Osteocyte (in vitro differentiated cells): ENCODE results near the gene THUMPD2. TPM values are rescaled to one million over a fixed set of nuclear protein-coding genes. Genes with fewer than 3 reads are reported as not detected.

Experiments used
- DNase-seq: peaks from one replicate; pipeline ENCODE4 v3.0.0; 2021; ENCODE audit warnings: mixed read lengths; ENCODE audit not compliant: unreplicated experiment; ENCODE audit errors: extremely low spot score
- H3K27ac Mint-ChIP-seq: one replicate; pipeline ENCODE4 v1.8.0; 2021; ENCODE audit warnings: mild to moderate bottlenecking, mixed read lengths; ENCODE audit not compliant: unreplicated experiment
- H3K27me3 Mint-ChIP-seq: one replicate; pipeline ENCODE4 v1.8.0; 2021; ENCODE audit warnings: mixed read lengths; ENCODE audit not compliant: unreplicated experiment
- H3K36me3 Mint-ChIP-seq: one replicate; pipeline ENCODE4 v1.8.0; 2021; ENCODE audit warnings: mixed read lengths; ENCODE audit not compliant: unreplicated experiment
- H3K4me1 Mint-ChIP-seq: one replicate; pipeline ENCODE4 v1.8.0; 2021; ENCODE audit warnings: mixed read lengths; ENCODE audit not compliant: unreplicated experiment
- H3K4me3 Mint-ChIP-seq: one replicate; pipeline ENCODE4 v1.8.0; 2021; ENCODE audit warnings: mild to moderate bottlenecking, moderate library complexity, mixed read lengths; ENCODE audit not compliant: unreplicated experiment
- H3K9me3 Mint-ChIP-seq: one replicate; pipeline ENCODE4 v1.8.0; 2021; ENCODE audit warnings: mixed read lengths; ENCODE audit not compliant: unreplicated experiment
- total RNA-seq: library from RNA; stranded (reverse); gene quantifications from 2 replicates; pipeline ENCODE4 v1.2.1, GENCODE V29; 2021
- TF ChIP-seq, protein P1 (sequence below): fragments of 200-600 bp; sonication (generic); IDR thresholded peaks from 2 replicates; pipeline ENCODE4 v1.5.0; 2021; ENCODE audit warnings: antibody characterized with exemption, mild to moderate bottlenecking, moderate library complexity

The THUMPD2 gene
- total RNA-seq, 1 donor from 2014 or later = 7.3 TPM

DNA sequence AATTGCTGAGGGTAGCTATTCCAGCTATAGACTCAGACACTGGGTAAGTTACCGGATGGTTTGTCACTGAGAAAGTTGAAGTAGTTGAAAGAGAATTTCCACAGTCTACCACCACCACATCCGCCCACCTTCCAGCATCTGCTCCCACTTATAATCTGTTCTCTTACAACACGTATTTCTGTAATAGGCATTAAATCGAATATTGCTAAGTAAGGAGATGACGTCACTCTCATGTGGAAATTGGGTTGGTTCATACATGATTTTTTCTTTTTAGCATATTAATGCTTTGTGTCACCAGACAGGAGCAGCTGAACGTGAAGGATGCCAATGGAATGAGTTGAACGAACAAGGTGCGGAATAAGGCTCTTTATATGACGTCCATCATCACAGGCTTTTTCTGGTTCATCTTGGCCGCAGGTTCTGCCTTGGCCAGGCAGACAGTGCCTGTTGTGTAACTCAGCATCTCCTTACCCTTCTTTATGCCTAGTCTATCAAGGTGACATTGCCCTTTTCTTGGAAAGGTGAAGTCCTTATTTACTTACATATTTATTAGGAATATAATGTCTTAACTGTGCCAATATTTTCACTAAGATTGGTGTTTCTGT is 45.9 kb downstream of the THUMPD2 start:
- Mint-ChIP-seq H3K27me3 (no peaks in the 10 kb centered on the region), H3K36me3 (peaks cover 22% of the 10 kb centered on the region), H3K4me1 (peaks cover 32% of the 10 kb centered on the region), H3K27ac (no peak overlapping the region), H3K9me3 (peaks cover 4% of the 10 kb centered on the region), H3K4me3 (no peak overlapping the region)
- DNase-seq = no peak
- TF ChIP-seq, protein P1, sequence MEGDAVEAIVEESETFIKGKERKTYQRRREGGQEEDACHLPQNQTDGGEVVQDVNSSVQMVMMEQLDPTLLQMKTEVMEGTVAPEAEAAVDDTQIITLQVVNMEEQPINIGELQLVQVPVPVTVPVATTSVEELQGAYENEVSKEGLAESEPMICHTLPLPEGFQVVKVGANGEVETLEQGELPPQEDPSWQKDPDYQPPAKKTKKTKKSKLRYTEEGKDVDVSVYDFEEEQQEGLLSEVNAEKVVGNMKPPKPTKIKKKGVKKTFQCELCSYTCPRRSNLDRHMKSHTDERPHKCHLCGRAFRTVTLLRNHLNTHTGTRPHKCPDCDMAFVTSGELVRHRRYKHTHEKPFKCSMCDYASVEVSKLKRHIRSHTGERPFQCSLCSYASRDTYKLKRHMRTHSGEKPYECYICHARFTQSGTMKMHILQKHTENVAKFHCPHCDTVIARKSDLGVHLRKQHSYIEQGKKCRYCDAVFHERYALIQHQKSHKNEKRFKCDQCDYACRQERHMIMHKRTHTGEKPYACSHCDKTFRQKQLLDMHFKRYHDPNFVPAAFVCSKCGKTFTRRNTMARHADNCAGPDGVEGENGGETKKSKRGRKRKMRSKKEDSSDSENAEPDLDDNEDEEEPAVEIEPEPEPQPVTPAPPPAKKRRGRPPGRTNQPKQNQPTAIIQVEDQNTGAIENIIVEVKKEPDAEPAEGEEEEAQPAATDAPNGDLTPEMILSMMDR = no peak

DNA sequence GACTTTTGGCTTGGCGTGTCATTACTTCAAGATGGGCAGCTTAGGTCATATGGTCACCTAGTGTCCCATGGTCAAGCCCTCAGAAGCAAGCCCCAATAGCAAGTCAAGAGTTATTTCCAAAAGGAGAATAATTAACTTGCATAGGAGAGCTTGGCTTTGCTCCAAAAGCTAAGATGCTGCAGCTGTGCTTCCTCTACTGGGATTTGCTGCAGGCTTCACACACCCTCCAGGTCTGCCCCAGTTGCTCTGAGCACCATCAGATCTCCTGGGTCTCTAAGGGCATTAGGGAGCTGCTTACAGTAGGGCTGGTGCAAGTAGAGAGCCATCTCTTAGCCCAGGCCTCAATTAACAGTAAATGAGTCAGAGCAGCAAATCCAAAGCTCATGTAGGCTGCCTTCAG is 46.6 kb downstream of the THUMPD2 start:
- DNase-seq = no peak
- Mint-ChIP-seq H3K36me3 (peaks cover 19% of the 10 kb centered on the region), H3K4me1 (peaks cover 29% of the 10 kb centered on the region)

DNA sequence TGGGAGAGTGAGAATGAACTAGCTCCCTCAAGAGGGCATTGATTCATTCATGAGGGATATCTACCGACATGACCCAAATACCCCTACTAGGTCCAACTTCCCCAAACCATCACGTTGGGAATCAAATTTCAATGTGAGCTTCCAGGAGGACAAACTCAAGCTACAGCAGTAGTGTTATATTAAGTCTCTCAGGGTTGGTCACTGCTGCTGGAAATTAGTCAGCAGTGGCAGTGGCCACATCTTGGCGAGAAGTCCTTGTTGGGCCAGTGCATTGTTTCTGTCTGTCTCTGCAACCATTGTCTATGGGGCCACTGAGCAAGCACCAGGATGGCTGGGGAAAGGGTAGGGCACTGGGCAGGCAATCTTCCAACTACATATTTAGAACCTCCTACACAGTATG is 47.5 kb downstream of the THUMPD2 start:
- Mint-ChIP-seq H3K36me3 (peaks cover 19% of the 10 kb centered on the region), H3K4me3 (no peak overlapping the region), H3K4me1 (peaks cover 22% of the 10 kb centered on the region), H3K9me3 (peaks cover 4% of the 10 kb centered on the region), H3K27me3 (no peaks in the 10 kb centered on the region), H3K27ac (no peak overlapping the region)
- DNase-seq = no peak
- TF ChIP-seq, protein P1 = no peak

More for the DNA sequence above, 46.6 kb downstream of the THUMPD2 start:
- no peaks in the 10 kb centered on the region for H3K27me3 Mint-ChIP-seq
- no peak overlapping the region for H3K27ac Mint-ChIP-seq
- no peak overlapping the region for H3K4me3 Mint-ChIP-seq
- H3K9me3 Mint-ChIP-seq = peaks cover 4% of the 10 kb centered on the region
- TF ChIP-seq, protein P1 = no peak

DNA sequence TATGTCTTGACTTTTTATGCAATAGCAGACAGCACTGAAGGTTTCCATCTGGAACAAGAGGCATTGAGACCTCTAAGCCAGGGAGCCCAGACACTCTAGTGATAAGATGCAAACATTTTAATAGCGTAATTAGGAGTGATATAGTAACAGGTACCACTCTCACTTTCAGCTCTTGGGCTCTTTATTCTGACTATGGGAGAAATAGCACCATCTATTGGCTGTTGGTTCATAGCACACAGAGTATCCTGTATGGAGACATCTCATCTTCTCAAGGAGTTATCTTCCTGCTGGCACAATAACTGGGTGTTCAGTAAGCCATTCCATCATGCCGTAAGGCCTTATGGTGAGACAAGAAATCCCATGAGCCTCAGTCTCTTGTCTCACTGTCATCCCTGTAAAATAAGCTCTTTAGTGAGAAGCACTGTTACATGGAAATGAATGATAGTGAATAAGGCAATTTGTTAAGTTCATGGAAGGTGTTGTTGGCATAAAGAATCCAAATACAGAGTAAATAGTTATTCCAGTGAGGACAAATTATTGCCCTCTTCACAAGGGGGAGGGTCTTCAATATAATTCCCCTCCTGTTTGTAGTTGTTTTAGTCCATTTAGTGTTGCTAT is 48.3 kb downstream of the THUMPD2 start:
- Mint-ChIP-seq H3K9me3 (peaks cover 4% of the 10 kb centered on the region), H3K4me3 (no peak overlapping the region), H3K4me1 (peaks cover 14% of the 10 kb centered on the region), H3K27ac (no peak overlapping the region), H3K27me3 (no peaks in the 10 kb centered on the region), H3K36me3 (peaks cover 15% of the 10 kb centered on the region)
- TF ChIP-seq, protein P1 = peak; percentile 56
- no peak for DNase-seq

DNA sequence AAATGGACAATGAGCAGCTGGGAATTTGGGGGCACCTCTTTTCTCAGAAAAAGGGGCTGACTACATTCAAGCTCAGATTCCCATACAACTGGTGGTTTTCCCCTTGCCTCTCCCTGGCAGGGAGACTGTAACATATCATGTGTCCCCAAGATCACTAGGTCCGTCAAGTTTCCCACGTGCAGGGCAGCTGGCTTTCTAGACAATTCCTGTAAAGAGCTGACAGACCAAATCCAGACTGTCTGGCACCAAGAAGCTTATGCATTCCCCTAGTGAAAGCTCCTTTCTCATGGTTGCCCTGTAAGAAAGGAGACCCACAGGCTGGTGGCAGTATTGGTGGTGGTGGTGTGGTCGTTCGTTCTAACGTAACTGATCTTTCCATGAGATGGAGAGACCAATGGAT is 48.8 kb downstream of the THUMPD2 start:
- TF ChIP-seq, protein P1 = no peak
- Mint-ChIP-seq H3K27ac (no peak overlapping the region), H3K27me3 (no peaks in the 10 kb centered on the region), H3K4me1 (peaks cover 15% of the 10 kb centered on the region), H3K9me3 (peaks cover 4% of the 10 kb centered on the region), H3K36me3 (peaks cover 15% of the 10 kb centered on the region), H3K4me3 (no peak overlapping the region)
- DNase-seq = no peak
